ENCODE data around the gene ABCA7. TPM values are rescaled to one million over a fixed set of nuclear protein-coding genes. Genes with fewer than 3 reads are reported as not detected.

ABCA7 gene
- total RNA-seq, 2 experiments from 2014 or later, result 145 to 146 TPM

GRCh38 chr19:1041835-1042685 is 2.2 kb downstream of the ABCA7 start:
- H3K27me3 Mint-ChIP-seq, result no peaks in the 10 kb centered on the region
- no peak for ATAC-seq (ENCODE audit: low read depth)
- peak overlapping the region; percentile 99 for H3K4me3 Mint-ChIP-seq
- no peak overlapping the region for H3K27ac Mint-ChIP-seq
- H3K9me3 Mint-ChIP-seq, result peaks cover 1% of the 10 kb centered on the region
- no peak for DNase-seq
- peaks cover 20% of the 10 kb centered on the region for H3K36me3 Mint-ChIP-seq
- POLR2A ChIA-PET, result interaction anchor here (0.5 to 7.7 kb wide), 8 partner anchors 12 to 121 kb away, joined by 3 to 82 read pairs (median 14); partner anchors contain the start of genes ARHGAP45 and CNN2
- peaks cover 27% of the 10 kb centered on the region for H3K4me1 Mint-ChIP-seq

DNA sequence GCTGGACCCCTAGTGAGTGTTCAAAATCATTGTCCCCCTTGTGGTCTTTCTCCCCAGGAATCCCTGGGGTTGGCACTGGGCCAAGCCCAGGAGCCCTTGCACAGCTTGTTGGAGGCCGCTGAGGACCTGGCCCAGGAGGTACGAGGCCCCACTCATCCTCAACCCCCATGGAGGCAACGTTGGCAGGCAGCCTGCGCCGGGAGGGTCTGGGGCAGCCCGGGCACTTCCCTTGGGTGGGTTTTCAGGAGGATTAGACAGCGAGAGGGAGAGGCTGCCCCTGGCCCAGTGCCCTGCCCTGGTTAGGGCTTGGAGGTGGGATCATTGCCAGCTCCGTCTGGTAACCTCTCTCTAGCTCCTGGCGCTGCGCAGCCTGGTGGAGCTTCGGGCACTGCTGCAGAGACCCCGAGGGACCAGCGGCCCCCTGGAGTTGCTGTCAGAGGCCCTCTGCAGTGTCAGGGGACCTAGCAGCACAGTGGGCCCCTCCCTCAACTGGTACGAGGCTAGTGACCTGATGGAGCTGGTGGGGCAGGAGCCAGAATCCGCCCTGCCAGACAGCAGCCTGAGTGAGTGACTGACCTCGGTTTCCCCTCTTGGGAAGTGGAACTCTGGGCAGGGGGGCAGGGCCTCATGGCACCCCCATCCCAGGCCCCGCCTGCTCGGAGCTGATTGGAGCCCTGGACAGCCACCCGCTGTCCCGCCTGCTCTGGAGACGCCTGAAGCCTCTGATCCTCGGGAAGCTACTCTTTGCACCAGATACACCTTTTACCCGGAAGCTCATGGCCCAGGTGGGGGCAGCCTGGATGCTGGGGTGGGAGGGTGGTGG is 3.0 kb downstream of the ABCA7 start:
- POLR2A ChIA-PET, result interaction anchor here (0.7 to 7.7 kb wide), 5 partner anchors 12 to 226 kb away, joined by 3 to 80 read pairs (median 3); partner anchors contain the start of genes ARHGAP45 and CIRBP
- Mint-ChIP-seq H3K36me3 (peaks cover 15% of the 10 kb centered on the region), H3K27me3 (no peaks in the 10 kb centered on the region), H3K4me3 (no peak overlapping the region), H3K4me1 (peaks cover 22% of the 10 kb centered on the region), H3K9me3 (peaks cover 1% of the 10 kb centered on the region), H3K27ac (no peak overlapping the region)
- no peak for DNase-seq
- no peak for ATAC-seq (ENCODE audit: low read depth)

- peak; percentile 31 for ATAC-seq (ENCODE audit: low read depth)
- Mint-ChIP-seq H3K27ac (no peak overlapping the region), H3K4me1 (peaks cover 6% of the 10 kb centered on the region), H3K4me3 (no peak overlapping the region), H3K9me3 (peaks cover 1% of the 10 kb centered on the region), H3K27me3 (no peaks in the 10 kb centered on the region), H3K36me3 (peaks cover 10% of the 10 kb centered on the region)
- POLR2A ChIA-PET, result no interaction called here
- DNase-seq, result no peak
Observed at GRCh38 chr19:1045247-1045603, 5.3 kb downstream of the ABCA7 start.

DNA sequence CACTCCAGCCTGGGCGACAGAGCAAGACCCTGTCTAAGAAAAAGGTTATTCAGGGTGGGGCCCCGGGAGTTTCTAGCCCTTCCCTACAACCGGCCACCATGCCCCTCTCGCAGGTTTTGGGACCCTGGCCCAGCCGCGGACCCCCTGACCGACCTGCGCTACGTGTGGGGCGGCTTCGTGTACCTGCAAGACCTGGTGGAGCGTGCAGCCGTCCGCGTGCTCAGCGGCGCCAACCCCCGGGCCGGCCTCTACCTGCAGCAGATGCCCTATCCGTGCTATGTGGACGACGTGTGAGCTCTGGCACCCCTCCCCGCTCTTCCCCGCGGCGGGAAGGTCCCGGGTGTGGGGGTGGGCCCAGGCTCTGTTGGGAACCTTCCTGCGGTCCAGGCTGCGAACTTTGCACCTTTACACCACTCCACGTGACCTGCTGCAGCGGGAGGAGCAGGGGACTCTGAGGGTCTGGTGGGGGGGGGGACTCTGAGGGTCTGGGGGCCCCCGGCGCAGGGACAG is 6.3 kb downstream of the ABCA7 start:
- ATAC-seq (ENCODE audit: low read depth), result no peak
- POLR2A ChIA-PET, result no interaction called here
- H3K27me3 Mint-ChIP-seq, result no peaks in the 10 kb centered on the region

GRCh38 chr19:1046836-1047695 is 7.2 kb downstream of the ABCA7 start:
- no peaks in the 10 kb centered on the region for H3K27me3 Mint-ChIP-seq
- H3K27ac Mint-ChIP-seq, result no peak overlapping the region
- H3K4me1 Mint-ChIP-seq, result peaks cover 3% of the 10 kb centered on the region
- H3K9me3 Mint-ChIP-seq, result peaks cover 1% of the 10 kb centered on the region
- H3K4me3 Mint-ChIP-seq, result no peak overlapping the region
- peaks cover 13% of the 10 kb centered on the region for H3K36me3 Mint-ChIP-seq
- no peak for ATAC-seq (ENCODE audit: low read depth)
- POLR2A ChIA-PET, result interaction anchor here (1.1 to 1.7 kb wide), 3 partner anchors 7 to 28 kb away, joined by 3 to 14 read pairs (median 10); partner anchors contain the start of gene ABCA7
- DNase-seq, result no peak

More for the DNA sequence above, 6.3 kb downstream of the ABCA7 start:
- no peak for DNase-seq
- H3K4me3 Mint-ChIP-seq, result no peak overlapping the region
- H3K4me1 Mint-ChIP-seq, result no peaks in the 10 kb centered on the region
- peaks cover 1% of the 10 kb centered on the region for H3K9me3 Mint-ChIP-seq
- H3K36me3 Mint-ChIP-seq, result peaks cover 10% of the 10 kb centered on the region
- no peak overlapping the region for H3K27ac Mint-ChIP-seq

DNA sequence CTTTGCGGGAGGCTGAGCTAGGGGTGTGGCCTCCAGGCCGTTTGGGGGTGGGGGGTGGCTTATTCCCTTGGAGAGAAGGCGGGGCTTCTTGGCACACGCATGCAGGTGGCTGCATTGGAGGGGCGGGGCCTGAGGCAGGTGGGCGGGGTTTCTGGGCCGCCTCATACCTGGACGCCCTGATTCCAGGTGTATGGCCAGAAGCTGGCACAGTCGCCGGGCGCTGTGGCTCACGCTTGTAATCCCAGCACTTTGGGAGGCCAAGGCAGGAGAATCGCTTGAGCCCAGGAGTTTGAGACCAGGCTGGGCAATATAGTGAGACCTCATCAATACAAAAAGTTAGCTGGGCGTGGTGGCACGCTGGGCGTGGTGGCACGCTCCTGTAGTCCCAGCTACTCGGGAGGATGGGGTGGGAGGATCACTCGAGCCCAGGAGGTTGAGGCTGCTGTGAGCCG is 7.8 kb downstream of the ABCA7 start:
- H3K27me3 Mint-ChIP-seq, result no peaks in the 10 kb centered on the region
- no peak overlapping the region for H3K4me3 Mint-ChIP-seq
- POLR2A ChIA-PET, result interaction anchor here (0.7 to 1.7 kb wide), 6 partner anchors 8 to 38 kb away, joined by 3 to 14 read pairs (median 6); partner anchors contain the start of genes ABCA7 and RNU6-2
- H3K36me3 Mint-ChIP-seq, result peaks cover 13% of the 10 kb centered on the region
- H3K9me3 Mint-ChIP-seq, result peaks cover 1% of the 10 kb centered on the region
- DNase-seq (no peak), ATAC-seq (ENCODE audit: low read depth) (no peak)
- H3K4me1 Mint-ChIP-seq, result peaks cover 4% of the 10 kb centered on the region
- H3K27ac Mint-ChIP-seq, result no peak overlapping the region

- Mint-ChIP-seq H3K27ac (no peak overlapping the region), H3K36me3 (peaks cover 15% of the 10 kb centered on the region), H3K4me1 (peaks cover 4% of the 10 kb centered on the region), H3K4me3 (no peak overlapping the region), H3K9me3 (peaks cover 1% of the 10 kb centered on the region), H3K27me3 (no peaks in the 10 kb centered on the region)
- ATAC-seq (ENCODE audit: low read depth) (no peak), DNase-seq (no peak)
- POLR2A ChIA-PET, result interaction anchor here (1.1 to 1.7 kb wide), 4 partner anchors 9 to 16 kb away, joined by 3 to 14 read pairs (median 8); partner anchors contain the start of gene ABCA7
Observed at GRCh38 chr19:1049106-1049505, 9.2 kb downstream of the ABCA7 start.

DNA sequence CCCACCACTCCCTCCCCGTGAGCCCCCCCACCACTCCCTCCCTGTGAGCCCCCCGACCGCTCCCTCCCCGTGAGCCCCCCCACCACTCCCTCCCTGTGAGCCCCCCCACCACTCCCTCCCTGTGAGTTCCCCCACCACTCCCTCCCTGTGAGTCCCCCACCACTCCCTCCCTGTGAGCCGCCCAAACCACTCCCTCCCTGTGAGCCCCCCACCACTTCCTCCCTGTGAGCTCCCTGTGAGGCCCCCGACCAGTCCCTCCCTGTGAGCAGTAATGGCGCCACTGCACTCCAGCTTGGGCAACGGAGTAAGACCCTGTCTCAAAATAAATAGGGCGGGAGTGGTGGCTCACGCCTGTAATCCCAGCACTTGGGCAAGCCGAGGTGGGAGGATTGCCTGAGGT is 9.9 kb downstream of the ABCA7 start:
- DNase-seq (no peak), ATAC-seq (ENCODE audit: low read depth) (no peak)
- H3K27me3 Mint-ChIP-seq, result no peaks in the 10 kb centered on the region
- H3K9me3 Mint-ChIP-seq, result peaks cover 1% of the 10 kb centered on the region
- H3K27ac Mint-ChIP-seq, result no peak overlapping the region
- H3K4me3 Mint-ChIP-seq, result no peak overlapping the region
- peaks cover 12% of the 10 kb centered on the region for H3K36me3 Mint-ChIP-seq
- peaks cover 4% of the 10 kb centered on the region for H3K4me1 Mint-ChIP-seq
- POLR2A ChIA-PET, result no interaction called here

DNA sequence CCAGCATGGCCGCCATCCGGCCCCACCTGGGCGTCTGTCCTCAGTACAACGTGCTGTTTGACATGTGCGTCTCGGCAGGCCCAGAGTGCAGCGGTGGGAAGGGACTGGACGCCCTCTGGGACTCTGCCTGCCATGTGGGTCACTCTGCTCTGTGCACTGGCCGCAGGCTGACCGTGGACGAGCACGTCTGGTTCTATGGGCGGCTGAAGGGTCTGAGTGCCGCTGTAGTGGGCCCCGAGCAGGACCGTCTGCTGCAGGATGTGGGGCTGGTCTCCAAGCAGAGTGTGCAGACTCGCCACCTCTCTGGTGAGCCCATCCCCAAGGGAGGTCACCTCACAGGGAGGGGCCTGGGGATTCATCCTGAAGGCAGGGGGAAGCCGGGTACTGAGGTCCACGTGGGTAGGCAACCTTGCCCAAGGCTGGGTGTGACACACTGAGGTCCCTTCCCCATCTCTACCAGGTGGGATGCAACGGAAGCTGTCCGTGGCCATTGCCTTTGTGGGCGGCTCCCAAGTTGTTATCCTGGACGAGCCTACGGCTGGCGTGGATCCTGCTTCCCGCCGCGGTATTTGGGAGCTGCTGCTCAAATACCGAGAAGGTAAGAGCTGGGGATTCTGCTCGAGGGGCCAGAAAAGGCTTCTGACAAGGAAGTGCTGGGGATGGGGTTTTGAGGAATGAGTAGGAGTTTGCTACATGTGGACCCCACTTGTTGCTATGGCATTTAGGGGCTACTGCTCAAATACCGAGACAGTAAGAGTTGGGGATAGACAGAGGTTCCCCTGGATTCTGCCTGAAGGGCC is 11.3 kb downstream of the ABCA7 start:
- Mint-ChIP-seq H3K4me1 (peaks cover 4% of the 10 kb centered on the region), H3K9me3 (peaks cover under 1% of the 10 kb centered on the region), H3K27me3 (no peaks in the 10 kb centered on the region), H3K27ac (no peak overlapping the region), H3K4me3 (no peak overlapping the region), H3K36me3 (peaks cover 13% of the 10 kb centered on the region)
- ATAC-seq (ENCODE audit: low read depth), result no peak
- DNase-seq, result no peak
- POLR2A ChIA-PET, result no interaction called here

DNA sequence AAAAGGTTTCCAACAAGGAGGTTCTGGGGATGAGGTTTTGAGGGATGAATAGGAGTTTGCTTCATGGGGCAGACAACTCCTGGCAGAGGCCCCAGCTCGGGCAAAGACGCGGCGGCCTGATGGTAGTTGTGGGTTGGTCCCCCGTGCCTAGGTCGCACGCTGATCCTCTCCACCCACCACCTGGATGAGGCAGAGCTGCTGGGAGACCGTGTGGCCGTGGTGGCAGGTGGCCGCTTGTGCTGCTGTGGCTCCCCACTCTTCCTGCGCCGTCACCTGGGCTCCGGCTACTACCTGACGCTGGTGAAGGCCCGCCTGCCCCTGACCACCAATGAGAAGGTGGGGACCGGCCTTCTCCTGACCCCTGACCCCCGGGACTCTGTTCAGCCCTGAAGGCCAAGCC is 11.9 kb downstream of the ABCA7 start:
- DNase-seq (no peak), ATAC-seq (ENCODE audit: low read depth) (no peak)
- Mint-ChIP-seq H3K27ac (no peak overlapping the region), H3K4me1 (peaks cover 4% of the 10 kb centered on the region), H3K36me3 (peaks cover 19% of the 10 kb centered on the region), H3K4me3 (no peak overlapping the region), H3K27me3 (no peaks in the 10 kb centered on the region), H3K9me3 (peaks cover 7% of the 10 kb centered on the region)
- POLR2A ChIA-PET, result interaction anchor here (2.4 kb wide), 1 partner anchor 16 kb away, joined by 7 read pairs; the partner anchor contains the start of gene ARHGAP45

DNA sequence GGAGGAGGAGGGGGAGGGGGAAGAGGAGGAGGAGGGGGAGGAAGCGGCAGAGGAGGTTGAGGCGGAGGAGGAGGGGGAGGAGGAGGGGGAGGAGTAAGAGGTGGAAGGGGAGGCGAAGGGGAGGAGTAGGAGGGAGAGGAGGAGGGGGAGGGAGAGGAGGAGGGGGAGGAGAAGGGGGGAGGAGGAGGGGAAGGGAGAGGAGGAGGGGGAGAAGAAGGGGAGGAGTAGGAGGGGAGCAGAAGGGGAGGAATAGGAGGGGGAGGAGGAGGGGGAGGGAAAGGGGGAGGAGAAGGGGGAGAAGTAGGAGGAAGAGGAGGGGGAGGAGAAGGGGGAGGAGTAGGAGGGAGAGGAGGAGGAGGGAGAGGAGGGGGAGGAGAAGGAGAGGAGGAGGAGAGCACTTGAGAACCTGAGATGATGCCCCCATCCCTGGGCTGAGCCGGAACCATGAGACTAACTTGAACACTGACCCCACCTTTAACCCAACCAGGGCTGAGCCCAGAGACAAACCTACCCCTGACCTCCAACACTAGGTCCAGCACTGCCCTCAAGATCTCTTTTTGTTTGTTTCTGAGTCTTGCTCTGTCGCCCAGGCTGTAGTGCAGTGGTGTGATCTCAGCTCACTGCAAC is 12.6 kb downstream of the ABCA7 start:
- no peaks in the 10 kb centered on the region for H3K27me3 Mint-ChIP-seq
- no peak overlapping the region for H3K27ac Mint-ChIP-seq
- H3K4me3 Mint-ChIP-seq, result no peak overlapping the region
- peaks cover 4% of the 10 kb centered on the region for H3K4me1 Mint-ChIP-seq
- peaks cover 26% of the 10 kb centered on the region for H3K36me3 Mint-ChIP-seq
- POLR2A ChIA-PET, result interaction anchor here (2.4 kb wide), 1 partner anchor 15 kb away, joined by 7 read pairs; the partner anchor contains the start of gene ARHGAP45
- H3K9me3 Mint-ChIP-seq, result peaks cover 10% of the 10 kb centered on the region
- no peak for DNase-seq
- ATAC-seq (ENCODE audit: low read depth), result no peak
